ENCODE measurements around the gene PARM1.

Gene PARM1

DNA sequence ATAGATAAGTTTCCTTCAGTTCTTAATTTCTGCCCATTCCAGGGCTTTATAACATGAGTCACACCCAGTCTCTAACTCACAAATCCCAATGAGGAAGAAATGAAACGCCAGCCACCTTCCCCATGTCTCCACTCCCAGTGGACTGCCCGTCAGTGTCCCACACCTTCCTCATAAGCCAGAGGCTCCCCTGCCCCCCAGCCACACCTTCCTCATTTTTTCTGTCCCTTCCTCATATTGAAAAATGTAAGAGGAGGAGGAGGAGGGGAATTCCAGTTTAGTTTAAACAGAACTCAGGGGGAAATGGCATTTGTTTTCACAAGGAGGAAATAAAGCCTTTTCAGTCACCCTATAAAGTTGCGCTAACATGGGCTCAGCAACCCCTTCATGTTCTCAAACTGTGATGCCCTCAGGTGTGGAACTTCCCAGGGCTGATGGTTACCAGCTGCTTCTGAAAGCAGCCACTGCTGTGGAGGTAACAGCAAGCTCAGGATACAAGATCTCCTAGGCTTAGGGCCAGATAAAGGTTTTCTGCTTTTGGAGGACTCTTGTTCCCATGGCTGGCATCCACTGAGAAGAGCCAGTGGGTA, 97.8 kb downstream of the PARM1 start:
- TF ChIP-seq, protein P1, sequence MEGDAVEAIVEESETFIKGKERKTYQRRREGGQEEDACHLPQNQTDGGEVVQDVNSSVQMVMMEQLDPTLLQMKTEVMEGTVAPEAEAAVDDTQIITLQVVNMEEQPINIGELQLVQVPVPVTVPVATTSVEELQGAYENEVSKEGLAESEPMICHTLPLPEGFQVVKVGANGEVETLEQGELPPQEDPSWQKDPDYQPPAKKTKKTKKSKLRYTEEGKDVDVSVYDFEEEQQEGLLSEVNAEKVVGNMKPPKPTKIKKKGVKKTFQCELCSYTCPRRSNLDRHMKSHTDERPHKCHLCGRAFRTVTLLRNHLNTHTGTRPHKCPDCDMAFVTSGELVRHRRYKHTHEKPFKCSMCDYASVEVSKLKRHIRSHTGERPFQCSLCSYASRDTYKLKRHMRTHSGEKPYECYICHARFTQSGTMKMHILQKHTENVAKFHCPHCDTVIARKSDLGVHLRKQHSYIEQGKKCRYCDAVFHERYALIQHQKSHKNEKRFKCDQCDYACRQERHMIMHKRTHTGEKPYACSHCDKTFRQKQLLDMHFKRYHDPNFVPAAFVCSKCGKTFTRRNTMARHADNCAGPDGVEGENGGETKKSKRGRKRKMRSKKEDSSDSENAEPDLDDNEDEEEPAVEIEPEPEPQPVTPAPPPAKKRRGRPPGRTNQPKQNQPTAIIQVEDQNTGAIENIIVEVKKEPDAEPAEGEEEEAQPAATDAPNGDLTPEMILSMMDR (IDR thresholded peaks at IDR 0.05; ENCODE audit: low read depth, low read length, missing control alignments): no peak
- DNase-seq (ENCODE audit: low read depth): no peak
- in situ Hi-C loops (cut with HindIII; ENCODE audit: low sequenced_read_pairs): no loop called here
- H3K4me3 ChIP-seq (ENCODE audit: low read depth, low read length): no peak overlapping the region

DNA sequence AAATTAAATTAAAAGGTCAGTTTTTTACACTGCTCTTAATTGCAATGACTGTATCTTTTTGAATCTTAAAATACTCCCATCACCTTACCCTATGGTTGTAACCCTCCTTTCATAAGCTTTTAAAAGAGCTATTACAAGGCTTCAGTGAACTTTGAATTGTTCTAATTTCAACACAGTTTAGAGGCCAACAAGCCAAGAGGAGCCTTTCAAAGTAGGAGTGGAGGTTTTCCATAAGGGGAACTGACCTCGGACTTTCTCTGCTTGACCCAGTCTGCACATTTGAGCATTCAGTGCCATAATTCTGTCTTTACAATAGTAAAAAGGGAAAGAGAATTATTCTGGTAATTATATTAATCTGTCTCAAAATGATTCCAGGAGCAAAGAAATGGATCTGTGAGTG, 98.9 kb downstream of the PARM1 start:
- TF ChIP-seq, protein P1 (IDR thresholded peaks at IDR 0.05; ENCODE audit: low read depth, low read length, missing control alignments): no peak
- in situ Hi-C loops (cut with HindIII; ENCODE audit: low sequenced_read_pairs): no loop called here
- H3K4me3 ChIP-seq (ENCODE audit: low read depth, low read length): no peak overlapping the region
- no peak for DNase-seq (ENCODE audit: low read depth)

GRCh38 chr4:75034523-75034922, 101.6 kb downstream of the PARM1 start:
- H3K4me3 ChIP-seq (ENCODE audit: low read depth, low read length): no peak overlapping the region
- TF ChIP-seq, protein P1 (IDR thresholded peaks at IDR 0.05; ENCODE audit: low read depth, low read length, missing control alignments): no peak
- DNase-seq (ENCODE audit: low read depth): no peak
- in situ Hi-C loops (cut with HindIII; ENCODE audit: low sequenced_read_pairs): no loop called here

- no peak overlapping the region for H3K4me3 ChIP-seq (ENCODE audit: low read depth, low read length)
- in situ Hi-C loops (cut with HindIII; ENCODE audit: low sequenced_read_pairs): no loop called here
- TF ChIP-seq, protein P1 (IDR thresholded peaks at IDR 0.05; ENCODE audit: low read depth, low read length, missing control alignments): no peak
- DNase-seq (ENCODE audit: low read depth): no peak
Observed at GRCh38 chr4:75035321-75035720, 102.4 kb downstream of the PARM1 start.

- TF ChIP-seq, protein P1 (IDR thresholded peaks at IDR 0.05; ENCODE audit: low read depth, low read length, missing control alignments): no peak
- in situ Hi-C loops (cut with HindIII; ENCODE audit: low sequenced_read_pairs): no loop called here
- no peak overlapping the region for H3K4me3 ChIP-seq (ENCODE audit: low read depth, low read length)
- DNase-seq (ENCODE audit: low read depth): no peak
Observed at GRCh38 chr4:75036046-75036830, 103.3 kb downstream of the PARM1 start.

- TF ChIP-seq, protein P1 (IDR thresholded peaks at IDR 0.05; ENCODE audit: low read depth, low read length, missing control alignments): no peak
- in situ Hi-C loops (cut with HindIII; ENCODE audit: low sequenced_read_pairs): no loop called here
- DNase-seq (ENCODE audit: low read depth): no peak
- H3K4me3 ChIP-seq (ENCODE audit: low read depth, low read length): no peak overlapping the region
Observed at GRCh38 chr4:75037252-75037651, 104.3 kb downstream of the PARM1 start.

Data from astrocyte of the cerebellum (primary cell).